OCI-LY7 (cell line): ENCODE measurements around the gene IQCK.

ENCODE experiments used
- EZH2phosphoT487 ChIP-seq: fragments of 200-600 bp; sonication (generic); IDR thresholded peaks from 2 replicates; pipeline ENCODE4 v1.6.1; 2018; ENCODE audit warnings: low read depth, borderline replicate concordance, mild to moderate bottlenecking, mixed run types, antibody characterized with exemption, low read length, moderate library complexity, mixed read lengths
- TF ChIP-seq, protein P1 (sequence below): fragments of 200-600 bp; sonication (generic); conservative IDR thresholded peaks from 2 replicates; pipeline ENCODE4 v1.5.1; 2014; ENCODE audit warnings: mild to moderate bottlenecking, antibody characterized with exemption, low read length, moderate library complexity, mixed read lengths

GRCh38 chr16:19857593-19858339 is 139.7 kb downstream of the IQCK start:
- TF ChIP-seq, protein P1, sequence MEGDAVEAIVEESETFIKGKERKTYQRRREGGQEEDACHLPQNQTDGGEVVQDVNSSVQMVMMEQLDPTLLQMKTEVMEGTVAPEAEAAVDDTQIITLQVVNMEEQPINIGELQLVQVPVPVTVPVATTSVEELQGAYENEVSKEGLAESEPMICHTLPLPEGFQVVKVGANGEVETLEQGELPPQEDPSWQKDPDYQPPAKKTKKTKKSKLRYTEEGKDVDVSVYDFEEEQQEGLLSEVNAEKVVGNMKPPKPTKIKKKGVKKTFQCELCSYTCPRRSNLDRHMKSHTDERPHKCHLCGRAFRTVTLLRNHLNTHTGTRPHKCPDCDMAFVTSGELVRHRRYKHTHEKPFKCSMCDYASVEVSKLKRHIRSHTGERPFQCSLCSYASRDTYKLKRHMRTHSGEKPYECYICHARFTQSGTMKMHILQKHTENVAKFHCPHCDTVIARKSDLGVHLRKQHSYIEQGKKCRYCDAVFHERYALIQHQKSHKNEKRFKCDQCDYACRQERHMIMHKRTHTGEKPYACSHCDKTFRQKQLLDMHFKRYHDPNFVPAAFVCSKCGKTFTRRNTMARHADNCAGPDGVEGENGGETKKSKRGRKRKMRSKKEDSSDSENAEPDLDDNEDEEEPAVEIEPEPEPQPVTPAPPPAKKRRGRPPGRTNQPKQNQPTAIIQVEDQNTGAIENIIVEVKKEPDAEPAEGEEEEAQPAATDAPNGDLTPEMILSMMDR: no peak
- no peak for TF ChIP-seq EZH2phosphoT487
